ENCODE results near the gene FSTL4. TPM values are rescaled to one million over a fixed set of nuclear protein-coding genes. Genes with fewer than 3 reads are reported as not detected.

The FSTL4 gene
- total and polyA plus RNA-seq, 2 experiments from 2014 or later: 1.4 to 2.8 TPM

DNA sequence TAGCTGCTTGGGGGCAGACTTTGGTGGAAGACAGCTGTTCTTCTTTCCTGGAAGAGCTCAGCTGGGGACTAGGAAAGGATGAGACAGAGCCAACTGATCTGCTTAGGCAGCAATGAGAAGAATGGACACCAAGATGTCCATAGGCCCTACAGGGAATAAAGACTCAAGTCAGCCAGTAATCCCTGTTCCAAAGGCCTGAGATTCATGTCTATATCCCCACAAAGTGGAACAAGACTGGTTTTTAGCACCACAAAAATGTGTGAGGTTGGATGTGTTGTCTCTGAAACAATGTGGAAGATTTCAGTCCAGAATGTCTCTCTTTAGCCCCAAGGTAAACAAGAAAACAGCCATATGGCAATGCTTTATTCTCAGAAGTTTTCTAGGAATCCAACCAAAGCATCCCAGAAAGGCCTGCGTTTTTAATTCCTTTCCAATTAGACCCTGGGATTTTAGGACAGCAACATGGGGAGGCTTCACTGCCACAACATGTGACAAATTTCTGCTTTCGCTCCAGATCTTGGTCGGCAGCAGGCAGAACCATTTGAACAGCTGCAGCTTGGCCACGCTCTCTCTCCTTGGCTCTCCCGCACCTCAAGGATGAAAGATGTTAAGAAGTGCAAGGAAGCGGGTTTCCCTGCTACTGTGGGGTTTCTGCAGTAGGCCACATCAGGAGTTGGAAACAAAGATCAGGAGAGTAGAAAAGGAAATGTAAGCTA lies 245.1 kb downstream of the FSTL4 start:
- peaks cover 42% of the 10 kb centered on the region for H3K4me1 ChIP-seq (ENCODE audit: insufficient read depth)
- no peaks in the 10 kb centered on the region for H4K20me1 ChIP-seq (replicated peaks; ENCODE audit: insufficient read depth)
- Mint-ChIP-seq H3K4me3 (no peak overlapping the region), H3K9me3 (no peaks in the 10 kb centered on the region), H3K27me3 (ENCODE audit: insufficient read depth, low read depth, poor library complexity) (peaks cover 14% of the 10 kb centered on the region), H3K27ac (no peak overlapping the region), H3K4me1 (peaks cover 47% of the 10 kb centered on the region), H3K36me3 (ENCODE audit: low read depth) (no peaks in the 10 kb centered on the region)
- no peak for TF ChIP-seq ETS1 (IDR thresholded peaks at IDR 0.05)
- TF ChIP-seq EZH2phosphoT487 (IDR thresholded peaks at IDR 0.05; ENCODE audit: unreplicated experiment): no peak
- no peak for TF ChIP-seq ZNF114 (CRISPR knock-in tag; IDR thresholded peaks at IDR 0.05)
- TF ChIP-seq CREB1 (CRISPR knock-in tag; IDR thresholded peaks at IDR 0.05; ENCODE audit: low read depth): no peak
- no peak for TF ChIP-seq CTCF (conservative IDR thresholded peaks at IDR 0.05; ENCODE audit: low read depth in 2 of 2)
- no peak for TF ChIP-seq REST (IDR thresholded peaks at IDR 0.05; ENCODE audit: unreplicated experiment)
- TF ChIP-seq STAT1 (IDR thresholded peaks at IDR 0.05; ENCODE audit: unreplicated experiment): no peak
- TF ChIP-seq ZNF331 (CRISPR knock-in tag; IDR thresholded peaks at IDR 0.05; ENCODE audit: low read depth): no peak
- no peak for TF ChIP-seq EZH2 (IDR thresholded peaks at IDR 0.05; ENCODE audit: low read depth, unreplicated experiment)
- TF ChIP-seq POLR2AphosphoS5 (IDR thresholded peaks at IDR 0.05; ENCODE audit: low read depth): no peak
- no peak for TF ChIP-seq NANOG (IDR thresholded peaks at IDR 0.05; ENCODE audit: borderline replicate concordance)
- no peak for TF ChIP-seq JUNB (IDR thresholded peaks at IDR 0.05; ENCODE audit: unreplicated experiment)
- H3K79me2 ChIP-seq (replicated peaks; ENCODE audit: insufficient read depth): no peaks in the 10 kb centered on the region
- no peaks in the 10 kb centered on the region for H3F3A ChIP-seq (replicated peaks; ENCODE audit: low read depth)
- H3K9me2 ChIP-seq (ENCODE audit: insufficient read depth): no peaks in the 10 kb centered on the region; the same call in 1 of the 2 replicates
- H3K36me3 ChIP-seq (ENCODE audit: insufficient read depth): no peaks in the 10 kb centered on the region
- H3K4me3 ChIP-seq: no peak overlapping the region
- H3K27me3 ChIP-seq (ENCODE audit: insufficient read depth): no peaks in the 10 kb centered on the region
- no peak overlapping the region for H2AFZ ChIP-seq
- DNase-seq (ENCODE audit: low spot score) (no peak), ATAC-seq (no peak)
- H3K4me2 ChIP-seq: no peak overlapping the region
- H3K27ac ChIP-seq (ENCODE audit: low read depth): no peak overlapping the region
